ENCODE measurements around the gene FRS2.

FRS2 gene

GRCh38 chr12:69508621-69509020, 38.4 kb downstream of the FRS2 start:
- H2AFZ ChIP-seq (ENCODE audit: low read length): no peak overlapping the region
- H3K9me2 ChIP-seq (replicated peaks; ENCODE audit: insufficient read depth, low read length): no peaks in the 10 kb centered on the region
- H3K79me2 ChIP-seq (ENCODE audit: low read length): peaks cover 55% of the 10 kb centered on the region
- H3K27me3 ChIP-seq (replicated peaks; ENCODE audit: insufficient read depth, low read length): no peaks in the 10 kb centered on the region
- H3F3A ChIP-seq (ENCODE audit: insufficient read depth, low read length): no peaks in the 10 kb centered on the region
- no peak overlapping the region for H3K9ac ChIP-seq (ENCODE audit: low read length)
- H3K27ac ChIP-seq (ENCODE audit: low read length): no peak overlapping the region
- no peak overlapping the region for H3K4me2 ChIP-seq (ENCODE audit: low read depth, low read length)
- peaks cover 6% of the 10 kb centered on the region; the same call in 1 of the 2 replicates for H3K4me1 ChIP-seq (ENCODE audit: low read length)
- no peak for DNase-seq
- H4K20me1 ChIP-seq (ENCODE audit: insufficient read depth, low read length): no peaks in the 10 kb centered on the region; the same call in 1 of the 2 replicates
- H3K4me3 ChIP-seq (ENCODE audit: low read length): no peak overlapping the region
- no peak for TF ChIP-seq EZH2 (optimal IDR thresholded peaks at IDR 0.05; ENCODE audit: low read depth, low read length)
- TF ChIP-seq EZH2phosphoT487 (IDR thresholded peaks at IDR 0.05; ENCODE audit: low read length): no peak
- TF ChIP-seq CTCF (IDR thresholded peaks at IDR 0.05; ENCODE audit: low read length): no peak
- no peaks in the 10 kb centered on the region for H3K36me3 ChIP-seq (replicated peaks; ENCODE audit: insufficient read depth, low read length)
- no peaks in the 10 kb centered on the region for H3K9me3 ChIP-seq (replicated peaks; ENCODE audit: insufficient read depth, low read length)

GRCh38 chr12:69509308-69509736, 39.1 kb downstream of the FRS2 start:
- H3K4me1 ChIP-seq (ENCODE audit: low read length): peaks cover 6% of the 10 kb centered on the region; the same call in 1 of the 2 replicates
- H3K4me2 ChIP-seq (ENCODE audit: low read depth, low read length): no peak overlapping the region
- H3K79me2 ChIP-seq (ENCODE audit: low read length): peaks cover 54% of the 10 kb centered on the region

GRCh38 chr12:69509904-69510827, 40.0 kb downstream of the FRS2 start:
- DNase-seq: no peak
- H3K9ac ChIP-seq (ENCODE audit: low read length): no peak overlapping the region
- TF ChIP-seq CTCF (IDR thresholded peaks at IDR 0.05; ENCODE audit: low read length) (no peak), EZH2 (optimal IDR thresholded peaks at IDR 0.05; ENCODE audit: low read depth, low read length) (no peak), EZH2phosphoT487 (IDR thresholded peaks at IDR 0.05; ENCODE audit: low read length) (no peak)
- no peak overlapping the region for H2AFZ ChIP-seq (ENCODE audit: low read length)
- no peaks in the 10 kb centered on the region for H3K36me3 ChIP-seq (replicated peaks; ENCODE audit: insufficient read depth, low read length)
- no peaks in the 10 kb centered on the region for H3K4me1 ChIP-seq (ENCODE audit: low read length)
- no peak overlapping the region for H3K27ac ChIP-seq (ENCODE audit: low read length)
- no peaks in the 10 kb centered on the region for H3F3A ChIP-seq (ENCODE audit: insufficient read depth, low read length)
- no peak overlapping the region for H3K4me3 ChIP-seq (ENCODE audit: low read length)
- H3K4me2 ChIP-seq (ENCODE audit: low read depth, low read length): no peak overlapping the region
- H3K79me2 ChIP-seq (ENCODE audit: low read length): peaks cover 51% of the 10 kb centered on the region
- no peaks in the 10 kb centered on the region; the same call in 1 of the 2 replicates for H4K20me1 ChIP-seq (ENCODE audit: insufficient read depth, low read length)
- no peaks in the 10 kb centered on the region for H3K27me3 ChIP-seq (replicated peaks; ENCODE audit: insufficient read depth, low read length)
- H3K9me2 ChIP-seq (replicated peaks; ENCODE audit: insufficient read depth, low read length): no peaks in the 10 kb centered on the region
- no peaks in the 10 kb centered on the region for H3K9me3 ChIP-seq (replicated peaks; ENCODE audit: insufficient read depth, low read length)

More at GRCh38 chr12:69509308-69509736, 39.1 kb downstream of the FRS2 start:
- Histone ChIP-seq H3K36me3 (replicated peaks; ENCODE audit: insufficient read depth, low read length) (no peaks in the 10 kb centered on the region), H3F3A (ENCODE audit: insufficient read depth, low read length) (no peaks in the 10 kb centered on the region), H4K20me1 (ENCODE audit: insufficient read depth, low read length) (no peaks in the 10 kb centered on the region; the same call in 1 of the 2 replicates), H3K9me2 (replicated peaks; ENCODE audit: insufficient read depth, low read length) (no peaks in the 10 kb centered on the region), H3K9ac (ENCODE audit: low read length) (no peak overlapping the region), H2AFZ (ENCODE audit: low read length) (no peak overlapping the region), H3K27me3 (replicated peaks; ENCODE audit: insufficient read depth, low read length) (no peaks in the 10 kb centered on the region), H3K4me3 (ENCODE audit: low read length) (no peak overlapping the region), H3K27ac (ENCODE audit: low read length) (no peak overlapping the region), H3K9me3 (replicated peaks; ENCODE audit: insufficient read depth, low read length) (no peaks in the 10 kb centered on the region)
- TF ChIP-seq EZH2 (optimal IDR thresholded peaks at IDR 0.05; ENCODE audit: low read depth, low read length) (no peak), EZH2phosphoT487 (IDR thresholded peaks at IDR 0.05; ENCODE audit: low read length) (no peak), CTCF (IDR thresholded peaks at IDR 0.05; ENCODE audit: low read length) (no peak)
- no peak for DNase-seq

Measured in MM.1S (cell line).